NCI-H510A (cell line): ENCODE measurements around the gene GPT2.
"Not testable (repeated sequence)": the region's sequence is repeated elsewhere in the genome, so short reads cannot be mapped to it uniquely, and the experiment has no call there.

Experiments
- DNase-seq: peaks from one replicate; lab custom pipeline; 2025; lab: John Stamatoyannopoulos, UW

GPT2 gene

GRCh38 chr16:46923513-46924295 is 39.5 kb downstream of the GPT2 start:
- no peak for DNase-seq

- DNase-seq, result no peak
These were observed 40.2 kb downstream of the GPT2 start for GRCh38 chr16:46924402-46924801.

DNA sequence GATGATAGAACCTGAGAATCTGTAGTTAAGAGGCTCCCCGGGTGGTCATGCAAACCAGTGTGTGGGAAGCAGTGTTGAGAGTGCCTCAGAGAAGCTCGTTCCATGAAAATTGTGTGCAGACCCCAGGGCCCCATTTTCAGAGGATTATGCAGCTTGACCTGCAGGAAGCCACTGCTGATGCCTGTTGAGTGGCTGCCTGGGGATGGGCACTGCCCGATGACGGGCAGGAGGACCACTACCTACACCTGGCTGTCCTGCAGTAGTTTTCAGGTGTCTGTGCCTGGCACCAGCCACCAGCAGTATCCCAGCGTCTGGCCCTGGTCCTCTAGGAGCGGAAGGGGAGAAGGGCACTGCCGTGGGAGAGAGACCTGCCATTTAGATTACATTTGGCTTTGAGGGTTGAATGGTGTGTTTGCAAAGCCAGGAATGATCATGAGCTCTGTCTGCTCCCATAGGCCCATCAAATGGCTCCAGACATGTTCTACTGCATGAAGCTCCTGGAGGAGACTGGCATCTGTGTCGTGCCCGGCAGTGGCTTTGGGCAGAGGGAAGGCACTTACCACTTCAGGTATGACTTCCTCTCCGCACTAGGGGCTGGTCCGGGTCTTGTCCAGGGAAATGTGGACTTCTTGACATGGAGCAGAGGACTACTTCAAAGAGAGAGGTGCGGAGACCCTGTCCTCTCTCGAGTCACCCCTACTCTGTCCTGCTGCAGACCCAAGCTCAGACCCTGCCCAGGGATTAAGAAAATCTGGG is 42.5 kb downstream of the GPT2 start:
- DNase-seq, result no peak

GRCh38 chr16:46927273-46927672 is 43.1 kb downstream of the GPT2 start:
- no peak for DNase-seq

- no peak for DNase-seq
These were observed 44.6 kb downstream of the GPT2 start for GRCh38 chr16:46928811-46929210.

- no peak for DNase-seq
These were observed 45.5 kb downstream of the GPT2 start for GRCh38 chr16:46929378-46930332.

GRCh38 chr16:46930861-46931260 is 46.7 kb downstream of the GPT2 start:
- no peak for DNase-seq

- no peak for DNase-seq
These were observed 48.6 kb downstream of the GPT2 start for GRCh38 chr16:46932802-46933201.

GRCh38 chr16:46937536-46937935 is 53.4 kb downstream of the GPT2 start:
- DNase-seq, result no peak

GRCh38 chr16:46944713-46945112 is 60.6 kb downstream of the GPT2 start:
- not testable (repeated sequence) for DNase-seq

- no peak for DNase-seq
These were observed 63.9 kb downstream of the GPT2 start for GRCh38 chr16:46947900-46948547.

GRCh38 chr16:46948548-46949166 is 64.5 kb downstream of the GPT2 start:
- no peak for DNase-seq

- no peak for DNase-seq
These were observed 65.2 kb downstream of the GPT2 start for GRCh38 chr16:46949241-46949892.

GRCh38 chr16:46950009-46950408 is 65.8 kb downstream of the GPT2 start:
- no peak for DNase-seq

- DNase-seq, result no peak
These were observed 70.4 kb downstream of the GPT2 start for GRCh38 chr16:46954562-46954961.

DNA sequence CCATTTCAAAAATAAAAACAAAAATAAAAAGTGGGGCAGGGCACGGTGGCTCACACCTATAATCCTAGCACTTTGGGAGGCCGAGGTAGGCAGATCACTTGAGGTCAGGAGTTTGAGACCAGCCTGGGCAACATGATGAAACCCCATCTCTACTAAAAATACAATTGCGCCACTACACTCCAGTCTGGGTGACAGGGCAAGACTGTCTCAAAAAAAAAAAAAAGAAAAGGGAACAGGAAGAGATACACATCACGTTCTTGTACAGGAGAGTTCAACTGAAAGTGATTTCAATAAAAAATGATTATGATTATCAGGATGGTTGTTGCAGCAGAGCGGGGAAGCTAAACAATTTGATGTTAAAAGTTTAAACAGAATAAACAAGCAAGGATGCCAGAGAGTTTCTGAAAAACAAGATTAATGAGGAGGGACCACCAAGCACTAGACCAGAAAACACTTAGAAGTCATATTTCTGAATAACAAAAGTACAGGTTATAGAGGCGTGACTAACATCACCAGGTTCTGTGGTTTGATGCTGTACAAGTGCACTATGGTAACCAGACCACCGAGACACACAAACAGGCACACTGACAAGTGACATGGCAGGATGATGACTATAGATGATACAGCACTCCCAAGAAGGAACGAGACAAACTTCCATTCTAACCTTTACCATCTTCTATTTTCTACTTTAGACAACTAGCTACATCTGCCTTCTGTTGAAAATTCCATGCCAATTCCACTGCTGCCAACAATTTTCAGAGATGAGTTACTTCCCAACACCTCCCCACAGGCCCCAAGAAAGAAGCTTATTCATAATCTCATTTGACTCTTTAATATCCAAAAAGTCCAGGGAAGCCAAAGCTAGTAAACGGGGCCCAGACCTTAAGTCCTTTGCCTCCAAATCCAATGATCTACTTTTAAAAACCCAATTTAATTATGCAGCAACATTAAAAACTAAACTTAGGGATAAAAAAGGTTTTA is 77.5 kb downstream of the GPT2 start:
- no peak for DNase-seq

DNA sequence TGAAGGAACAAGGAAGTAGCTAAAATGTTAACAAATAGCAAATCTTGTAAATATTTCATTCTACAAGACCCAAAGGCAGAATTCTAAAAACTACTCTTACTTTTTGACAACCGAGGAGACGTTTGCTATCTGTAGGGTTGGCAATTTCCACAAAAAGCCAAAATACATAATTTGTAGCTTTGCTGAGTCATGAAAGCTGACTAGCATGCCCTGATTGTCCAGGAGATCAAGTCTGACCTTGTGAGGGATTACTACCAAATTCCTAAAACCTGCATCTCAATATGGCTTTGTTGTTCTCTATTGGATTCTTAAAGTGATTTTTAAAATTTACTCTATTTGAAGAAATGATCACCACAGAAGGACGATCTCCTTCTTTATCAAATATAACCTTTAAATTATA is 78.5 kb downstream of the GPT2 start:
- DNase-seq, result no peak

- DNase-seq, result no peak
These were observed 83.9 kb downstream of the GPT2 start for GRCh38 chr16:46968063-46968435.

DNA sequence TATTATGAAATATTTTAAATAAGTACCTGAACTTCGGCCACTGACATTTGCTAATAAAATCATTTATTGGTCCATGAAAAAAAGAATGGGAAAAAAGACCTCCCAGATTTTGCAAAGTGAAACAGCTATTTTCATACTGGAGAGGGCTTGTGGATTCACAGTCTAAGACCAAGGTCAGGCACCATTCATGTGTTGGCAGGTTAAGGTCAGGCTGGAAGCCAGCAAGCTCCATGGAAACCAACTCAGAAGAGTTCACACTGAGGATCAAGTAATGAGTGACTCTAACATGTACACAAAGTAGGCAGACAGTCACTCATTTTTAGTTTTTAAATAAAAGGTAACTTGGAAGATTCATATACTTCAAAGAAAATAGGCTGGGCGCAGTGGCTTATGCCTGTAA is 85.9 kb downstream of the GPT2 start:
- no peak for DNase-seq

DNA sequence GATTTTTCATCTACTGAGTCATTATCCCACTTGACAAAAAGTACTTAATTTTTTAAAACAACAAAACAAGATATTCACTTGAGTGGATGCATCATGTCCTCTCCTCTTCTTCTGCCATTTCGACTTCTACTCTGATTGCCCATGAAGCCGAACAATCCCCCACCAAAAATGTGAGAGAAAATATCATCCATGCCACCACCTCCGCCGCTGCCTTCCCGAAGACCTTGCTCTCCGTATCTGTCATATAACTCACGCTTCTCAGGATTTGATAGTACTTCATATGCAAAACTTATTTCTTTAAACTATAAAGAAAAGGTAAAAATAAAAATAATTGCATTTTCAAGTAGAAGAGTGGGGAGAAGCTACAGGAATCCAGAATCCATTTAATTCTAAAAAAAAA is 87.1 kb downstream of the GPT2 start:
- no peak for DNase-seq
